ENCODE measurements around the gene GMDS.

The GMDS gene

DNA sequence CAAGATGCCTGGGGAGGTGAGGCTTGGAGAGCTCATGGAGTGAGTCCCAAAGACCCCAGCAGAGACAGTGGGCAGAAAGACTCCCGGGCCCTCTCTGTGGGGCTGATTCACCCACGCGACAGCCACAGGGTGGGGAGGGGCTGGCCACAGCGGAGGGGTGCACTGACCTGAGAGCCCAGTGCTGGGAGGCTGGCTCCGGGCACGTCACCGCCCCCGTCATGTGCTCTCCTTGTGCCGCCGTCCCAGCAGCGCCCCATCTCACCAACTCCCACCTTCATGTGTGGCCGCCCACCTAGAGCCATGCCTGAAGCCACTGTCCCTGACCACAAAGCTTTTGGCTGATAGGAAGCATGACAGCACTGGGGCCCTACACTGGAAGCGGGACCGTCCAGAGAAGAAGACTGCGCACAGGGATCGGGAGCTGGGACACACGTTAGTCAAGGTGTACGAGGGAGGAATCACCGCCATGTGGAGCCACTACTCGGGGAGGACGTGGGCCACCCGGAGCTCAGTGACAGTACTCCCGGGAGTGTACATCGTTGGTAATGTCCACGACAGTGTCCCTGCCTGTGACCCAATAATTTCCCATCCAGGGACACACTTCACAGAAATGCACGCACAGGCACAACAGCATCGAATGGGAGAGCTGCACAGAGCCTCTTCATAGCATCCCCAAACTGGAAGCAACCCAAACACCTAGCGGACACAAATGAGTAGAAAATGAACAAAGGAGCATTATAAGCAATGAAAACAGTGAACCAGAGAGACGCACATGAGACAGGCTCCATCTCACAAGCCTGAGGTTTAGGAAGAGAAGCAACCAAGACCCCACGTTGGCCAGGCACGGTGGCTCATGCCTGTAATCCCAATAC is 664.0 kb downstream of the GMDS start:
- Histone ChIP-seq H3K27me3 (ENCODE audit: control insufficient read depth in 2 of 2, insufficient read depth in 2 of 2, low read length in 2 of 2) (peaks cover 0 to 2% of the 10 kb centered on the region in 2 donors), H3K9ac (ENCODE audit: low read depth in 1 of 2, low read length in 2 of 2) (no peak overlapping the region), H3K27ac (ENCODE audit: low read depth in 2 of 2, low read length in 2 of 2) (no peak overlapping the region), H3K36me3 (ENCODE audit: control insufficient read depth in 2 of 2, insufficient read depth in 2 of 2, low read length in 2 of 2) (no peaks in the 10 kb centered on the region), H3K4me1 (ENCODE audit: control insufficient read depth in 2 of 2, insufficient read depth in 2 of 2, low read length in 2 of 2) (no peaks in the 10 kb centered on the region), H3K4me3 (ENCODE audit: low read length in 2 of 2) (no peak overlapping the region), H3K9me3 (ENCODE audit: control insufficient read depth in 2 of 2, low read length in 2 of 2) (no peaks in the 10 kb centered on the region)

- Histone ChIP-seq H3K36me3 (ENCODE audit: control insufficient read depth in 2 of 2, insufficient read depth in 2 of 2, low read length in 2 of 2) (no peaks in the 10 kb centered on the region), H3K9ac (ENCODE audit: low read depth in 1 of 2, low read length in 2 of 2) (no peak overlapping the region), H3K27ac (ENCODE audit: low read depth in 2 of 2, low read length in 2 of 2) (no peak overlapping the region), H3K4me3 (ENCODE audit: low read length in 2 of 2) (no peak overlapping the region), H3K4me1 (ENCODE audit: control insufficient read depth in 2 of 2, insufficient read depth in 2 of 2, low read length in 2 of 2) (no peaks in the 10 kb centered on the region), H3K9me3 (ENCODE audit: control insufficient read depth in 2 of 2, low read length in 2 of 2) (no peaks in the 10 kb centered on the region), H3K27me3 (ENCODE audit: control insufficient read depth in 2 of 2, insufficient read depth in 2 of 2, low read length in 2 of 2) (peaks cover 0 to 2% of the 10 kb centered on the region in 2 donors)
These were observed 664.8 kb downstream of the GMDS start for GRCh38 chr6:1580585-1580984.

- H3K4me1 ChIP-seq (ENCODE audit: control insufficient read depth in 2 of 2, insufficient read depth in 2 of 2, low read length in 2 of 2), result no peaks in the 10 kb centered on the region
These were observed 665.3 kb downstream of the GMDS start for GRCh38 chr6:1580109-1580508.

DNA sequence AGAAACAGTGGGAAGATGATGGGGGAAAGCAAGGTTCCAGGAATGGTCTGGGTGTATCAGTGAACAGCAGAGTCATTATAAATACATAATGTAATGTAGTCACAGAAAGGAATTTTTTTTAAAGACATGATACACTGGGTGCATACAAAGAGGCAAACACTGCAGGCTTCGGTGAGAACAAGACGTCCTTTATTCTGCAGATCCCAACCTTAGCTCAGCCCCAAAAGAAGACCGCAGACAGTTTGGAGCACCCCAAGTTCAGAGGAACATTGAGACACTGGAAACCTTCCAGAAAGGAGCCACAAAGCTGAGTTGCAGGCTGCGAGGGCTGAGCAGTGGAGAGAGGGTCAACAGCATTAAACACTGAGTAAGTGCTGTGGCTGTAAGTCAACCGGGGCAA is 666.3 kb downstream of the GMDS start:
- no peaks in the 10 kb centered on the region for H3K9me3 ChIP-seq (ENCODE audit: control insufficient read depth in 2 of 2, low read length in 2 of 2)
- no peaks in the 10 kb centered on the region for H3K4me1 ChIP-seq (ENCODE audit: control insufficient read depth in 2 of 2, insufficient read depth in 2 of 2, low read length in 2 of 2)
- no peaks in the 10 kb centered on the region for H3K36me3 ChIP-seq (ENCODE audit: control insufficient read depth in 2 of 2, insufficient read depth in 2 of 2, low read length in 2 of 2)
- H3K4me3 ChIP-seq (ENCODE audit: low read length in 2 of 2), result no peak overlapping the region
- peaks cover 0 to 2% of the 10 kb centered on the region in 2 donors for H3K27me3 ChIP-seq (ENCODE audit: control insufficient read depth in 2 of 2, insufficient read depth in 2 of 2, low read length in 2 of 2)
- H3K9ac ChIP-seq (ENCODE audit: low read depth in 1 of 2, low read length in 2 of 2), result no peak overlapping the region
- no peak overlapping the region for H3K27ac ChIP-seq (ENCODE audit: low read depth in 2 of 2, low read length in 2 of 2)

More at GRCh38 chr6:1580109-1580508, 665.3 kb downstream of the GMDS start:
- Histone ChIP-seq H3K27me3 (ENCODE audit: control insufficient read depth in 2 of 2, insufficient read depth in 2 of 2, low read length in 2 of 2) (peaks cover 0 to 2% of the 10 kb centered on the region in 2 donors), H3K4me3 (ENCODE audit: low read length in 2 of 2) (no peak overlapping the region), H3K27ac (ENCODE audit: low read depth in 2 of 2, low read length in 2 of 2) (no peak overlapping the region), H3K9ac (ENCODE audit: low read depth in 1 of 2, low read length in 2 of 2) (no peak overlapping the region), H3K9me3 (ENCODE audit: control insufficient read depth in 2 of 2, low read length in 2 of 2) (no peaks in the 10 kb centered on the region), H3K36me3 (ENCODE audit: control insufficient read depth in 2 of 2, insufficient read depth in 2 of 2, low read length in 2 of 2) (no peaks in the 10 kb centered on the region)

DNA sequence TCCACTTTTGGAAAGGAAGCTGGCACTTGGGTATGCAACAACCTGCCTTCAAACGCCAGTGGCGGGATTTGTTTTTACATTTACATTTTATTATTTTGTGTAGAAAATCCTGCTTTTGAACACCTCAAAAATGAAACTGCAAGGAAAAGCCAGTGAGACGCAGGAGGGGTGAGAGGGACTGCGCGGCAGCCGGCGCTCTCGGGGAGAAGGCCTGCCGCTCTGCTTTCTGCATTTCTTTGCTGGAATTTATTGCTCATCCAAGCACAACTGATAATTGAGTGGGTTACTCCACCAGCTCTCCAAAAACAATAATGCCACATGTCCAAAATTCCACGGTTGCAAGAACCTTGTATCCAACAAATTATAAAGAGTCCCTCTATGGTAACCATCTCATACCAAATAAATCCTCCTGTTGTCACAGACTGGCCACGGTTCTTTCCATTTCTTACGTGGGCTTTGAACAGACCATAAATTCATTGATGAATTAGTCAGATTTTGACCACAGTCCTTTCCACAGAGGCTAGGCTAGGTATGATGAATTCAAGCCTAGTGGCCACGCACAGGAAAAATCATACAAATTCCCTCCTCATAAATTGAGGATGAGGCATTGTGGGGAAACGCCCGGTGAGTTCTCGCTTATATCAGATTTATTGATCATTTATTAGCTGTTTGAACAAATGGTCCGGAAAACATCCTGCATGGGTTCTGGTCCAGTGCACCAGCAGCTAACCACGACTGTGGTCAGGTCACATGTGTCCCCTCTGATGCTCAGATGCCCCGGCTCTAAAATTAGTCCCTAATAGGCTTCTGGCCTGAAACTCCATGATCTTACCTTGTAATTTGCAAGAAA is 667.3 kb downstream of the GMDS start:
- H3K27me3 ChIP-seq (ENCODE audit: control insufficient read depth in 2 of 2, insufficient read depth in 2 of 2, low read length in 2 of 2), result peaks cover 0 to 2% of the 10 kb centered on the region in 2 donors
- H3K9ac ChIP-seq (ENCODE audit: low read depth in 1 of 2, low read length in 2 of 2), result no peak overlapping the region
- H3K4me1 ChIP-seq (ENCODE audit: control insufficient read depth in 2 of 2, insufficient read depth in 2 of 2, low read length in 2 of 2), result no peaks in the 10 kb centered on the region
- H3K27ac ChIP-seq (ENCODE audit: low read depth in 2 of 2, low read length in 2 of 2), result no peak overlapping the region
- no peaks in the 10 kb centered on the region for H3K36me3 ChIP-seq (ENCODE audit: control insufficient read depth in 2 of 2, insufficient read depth in 2 of 2, low read length in 2 of 2)
- H3K4me3 ChIP-seq (ENCODE audit: low read length in 2 of 2), result no peak overlapping the region
- no peaks in the 10 kb centered on the region for H3K9me3 ChIP-seq (ENCODE audit: control insufficient read depth in 2 of 2, low read length in 2 of 2)

GRCh38 chr6:1577146-1577680 is 668.2 kb downstream of the GMDS start:
- no peak overlapping the region for H3K9ac ChIP-seq (ENCODE audit: low read depth in 1 of 2, low read length in 2 of 2)
- no peaks in the 10 kb centered on the region for H3K36me3 ChIP-seq (ENCODE audit: control insufficient read depth in 2 of 2, insufficient read depth in 2 of 2, low read length in 2 of 2)
- no peak overlapping the region for H3K4me3 ChIP-seq (ENCODE audit: low read length in 2 of 2)
- no peaks in the 10 kb centered on the region for H3K9me3 ChIP-seq (ENCODE audit: control insufficient read depth in 2 of 2, low read length in 2 of 2)
- peaks cover 0 to 2% of the 10 kb centered on the region in 2 donors for H3K27me3 ChIP-seq (ENCODE audit: control insufficient read depth in 2 of 2, insufficient read depth in 2 of 2, low read length in 2 of 2)
- H3K27ac ChIP-seq (ENCODE audit: low read depth in 2 of 2, low read length in 2 of 2), result no peak overlapping the region
- H3K4me1 ChIP-seq (ENCODE audit: control insufficient read depth in 2 of 2, insufficient read depth in 2 of 2, low read length in 2 of 2), result no peaks in the 10 kb centered on the region

DNA sequence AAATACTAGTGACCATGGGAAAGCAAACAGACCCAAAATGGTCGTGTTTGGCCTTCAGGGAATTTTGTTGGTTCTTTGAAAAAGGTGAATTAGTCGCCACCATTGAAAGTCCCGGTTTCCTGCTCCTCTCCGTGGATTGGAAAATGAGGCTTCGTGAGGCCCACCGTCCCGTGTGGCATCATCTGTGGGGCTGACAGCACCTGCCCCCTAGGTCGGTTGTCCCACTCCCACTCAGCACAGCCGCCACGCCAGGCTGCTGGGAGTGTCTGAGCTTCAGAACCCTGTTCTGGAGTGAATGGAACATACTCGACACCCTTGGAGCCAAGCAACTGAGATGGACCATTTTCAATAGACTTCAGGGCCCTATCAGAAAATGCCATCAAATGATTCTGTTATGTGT is 668.7 kb downstream of the GMDS start:
- Histone ChIP-seq H3K36me3 (ENCODE audit: control insufficient read depth in 2 of 2, insufficient read depth in 2 of 2, low read length in 2 of 2) (no peaks in the 10 kb centered on the region), H3K4me3 (ENCODE audit: low read length in 2 of 2) (no peak overlapping the region), H3K4me1 (ENCODE audit: control insufficient read depth in 2 of 2, insufficient read depth in 2 of 2, low read length in 2 of 2) (no peaks in the 10 kb centered on the region), H3K9ac (ENCODE audit: low read depth in 1 of 2, low read length in 2 of 2) (no peak overlapping the region), H3K27ac (ENCODE audit: low read depth in 2 of 2, low read length in 2 of 2) (no peak overlapping the region), H3K27me3 (ENCODE audit: control insufficient read depth in 2 of 2, insufficient read depth in 2 of 2, low read length in 2 of 2) (peaks cover 0 to 2% of the 10 kb centered on the region in 2 donors), H3K9me3 (ENCODE audit: control insufficient read depth in 2 of 2, low read length in 2 of 2) (no peaks in the 10 kb centered on the region)

GRCh38 chr6:1576166-1576565 is 669.2 kb downstream of the GMDS start:
- peaks cover 0 to 2% of the 10 kb centered on the region in 2 donors for H3K27me3 ChIP-seq (ENCODE audit: control insufficient read depth in 2 of 2, insufficient read depth in 2 of 2, low read length in 2 of 2)
- no peaks in the 10 kb centered on the region for H3K4me1 ChIP-seq (ENCODE audit: control insufficient read depth in 2 of 2, insufficient read depth in 2 of 2, low read length in 2 of 2)
- no peaks in the 10 kb centered on the region for H3K36me3 ChIP-seq (ENCODE audit: control insufficient read depth in 2 of 2, insufficient read depth in 2 of 2, low read length in 2 of 2)
- H3K9me3 ChIP-seq (ENCODE audit: control insufficient read depth in 2 of 2, low read length in 2 of 2), result peaks cover 2 to 3% of the 10 kb centered on the region in 2 donors
- no peak overlapping the region for H3K27ac ChIP-seq (ENCODE audit: low read depth in 2 of 2, low read length in 2 of 2)
- no peak overlapping the region for H3K9ac ChIP-seq (ENCODE audit: low read depth in 1 of 2, low read length in 2 of 2)
- no peak overlapping the region for H3K4me3 ChIP-seq (ENCODE audit: low read length in 2 of 2)

GRCh38 chr6:1575210-1576041 is 670.0 kb downstream of the GMDS start:
- no peaks in the 10 kb centered on the region for H3K4me1 ChIP-seq (ENCODE audit: control insufficient read depth in 2 of 2, insufficient read depth in 2 of 2, low read length in 2 of 2)
- peaks cover 0 to 2% of the 10 kb centered on the region in 2 donors for H3K27me3 ChIP-seq (ENCODE audit: control insufficient read depth in 2 of 2, insufficient read depth in 2 of 2, low read length in 2 of 2)
- H3K9ac ChIP-seq (ENCODE audit: low read depth in 1 of 2, low read length in 2 of 2), result no peak overlapping the region
- no peaks in the 10 kb centered on the region for H3K36me3 ChIP-seq (ENCODE audit: control insufficient read depth in 2 of 2, insufficient read depth in 2 of 2, low read length in 2 of 2)
- peaks cover 2 to 5% of the 10 kb centered on the region in 2 donors for H3K9me3 ChIP-seq (ENCODE audit: control insufficient read depth in 2 of 2, low read length in 2 of 2)
- no peak overlapping the region for H3K27ac ChIP-seq (ENCODE audit: low read depth in 2 of 2, low read length in 2 of 2)
- H3K4me3 ChIP-seq (ENCODE audit: low read length in 2 of 2), result no peak overlapping the region
